PC-3 (cell line): ENCODE data around the gene NPW. TPM values are rescaled to one million over a fixed set of nuclear protein-coding genes. Genes with fewer than 3 reads are reported as not detected.

ENCODE experiments used
- ATAC-seq: fragments of 200-7000 bp; cut with Tn5 transposase; 2 replicates; pipeline ENCODE4 v1.9.1; 2020; ENCODE audit warnings: mild to moderate bottlenecking, moderate library complexity
- BruUV-seq: library from RNA; stranded (reverse); fragments of 400-500 nt; replicated peaks from 2 replicates; lab custom pipeline; 2021; lab: Mats Ljungman, UMichigan
- CTCF ChIA-PET: fragments of 300-600 bp; sonication (Branson Sonifier 250); formaldehyde crosslinking; loops from one replicate; lab custom pipeline; 2022; ENCODE audit warnings: antibody characterized with exemption; lab: Charles Lee
- POLR2A ChIA-PET: fragments of 300-600 bp; sonication (Branson Sonifier 250); formaldehyde crosslinking; loops from one replicate; lab custom pipeline; 2022; ENCODE audit warnings: antibody characterized with exemption; ENCODE audit not compliant: unreplicated experiment; lab: Charles Lee
- DNase-seq: peaks from one replicate; pipeline ENCODE4 v3.0.0-alpha.2; 2015
- H2AFZ ChIP-seq: fragments of 300-600 bp; sonication (generic); 2 replicates; pipeline ENCODE4 v1.6.0; 2016; ENCODE audit warnings: antibody characterized with exemption, low read length
- H3F3A ChIP-seq: fragments of 300-600 bp; sonication (generic); one replicate; pipeline ENCODE4 v1.6.0; 2017; ENCODE audit warnings: antibody characterized with exemption, low read length, control low read depth, mild to moderate bottlenecking; ENCODE audit not compliant: unreplicated experiment
- H3K27ac ChIP-seq: fragments of 300-600 bp; sonication (generic); 2 replicates; pipeline ENCODE4 v1.5.1; 2016; ENCODE audit warnings: mild to moderate bottlenecking, low read length
- H3K27me3 ChIP-seq: fragments of 300-600 bp; sonication (generic); 2 replicates; pipeline ENCODE4 v1.6.1; 2016; ENCODE audit warnings: low read length, mixed read lengths
- H3K36me3 ChIP-seq: fragments of 300-600 bp; sonication (generic); 2 replicates; pipeline ENCODE4 v1.6.1; 2016; ENCODE audit warnings: low read depth, mixed run types, low read length, mixed read lengths
- H3K4me1 ChIP-seq: fragments of 300-600 bp; sonication (generic); 2 replicates; pipeline ENCODE4 v1.5.1; 2016; ENCODE audit warnings: low read length; ENCODE audit not compliant: insufficient read depth
- H3K4me2 ChIP-seq: fragments of 300-600 bp; sonication (generic); 2 replicates; pipeline ENCODE4 v1.6.0; 2016; ENCODE audit warnings: low read length
- H3K4me3 ChIP-seq: fragments of 300-600 bp; sonication (generic); 2 replicates; pipeline ENCODE4 v1.5.1; 2016; ENCODE audit warnings: mild to moderate bottlenecking, low read length, mixed read lengths
- H3K79me2 ChIP-seq: fragments of 300-600 bp; sonication (generic); 2 replicates; pipeline ENCODE4 v1.6.1; 2017; ENCODE audit warnings: low read length, mixed read lengths
- H3K9ac ChIP-seq: fragments of 300-600 bp; sonication (generic); 2 replicates; pipeline ENCODE4 v1.6.0; 2016; ENCODE audit warnings: mild to moderate bottlenecking, low read length
- H3K9me2 ChIP-seq: fragments of 300-600 bp; sonication (generic); replicated peaks from 2 replicates; pipeline ENCODE4 v1.6.1; 2016; ENCODE audit warnings: mixed run types, low read length, mixed read lengths
- H3K9me3 ChIP-seq: fragments of 300-600 bp; sonication (generic); 2 replicates; pipeline ENCODE4 v1.6.1; 2016; ENCODE audit warnings: low read length, mixed read lengths
- H4K20me1 ChIP-seq: fragments of 300-600 bp; sonication (generic); 2 replicates; pipeline ENCODE4 v1.6.1; 2016; ENCODE audit warnings: low read length, mixed read lengths
- EZH2 ChIP-seq: fragments of 300-600 bp; sonication (generic); IDR thresholded peaks from one replicate; pipeline ENCODE4 v1.6.1; 2017; ENCODE audit warnings: antibody characterized with exemption, mild to moderate bottlenecking, low read length; ENCODE audit not compliant: unreplicated experiment
- EZH2phosphoT487 ChIP-seq: fragments of 300-600 bp; sonication (generic); IDR thresholded peaks from 2 replicates; pipeline ENCODE4 v1.6.1; 2018; ENCODE audit warnings: mild to moderate bottlenecking, antibody characterized with exemption, low read length, borderline replicate concordance
- intact Hi-C: fragments of 100-400 bp; cut with micrococcal nuclease; formaldehyde crosslinking; loops from 2 replicates; pipeline ENCODE4 v1.9.0; 2023
- total RNA-seq: library from RNA; depleted of rRNA; stranded (reverse); fragments of >200 nt; gene quantifications from 2 replicates; pipeline ENCODE4 v1.2.3, GENCODE V29; 2014
- TF ChIP-seq, protein P1 (sequence below): fragments of 300-600 bp; sonication (generic); conservative IDR thresholded peaks from 2 replicates; pipeline ENCODE4 v1.5.1; 2017; ENCODE audit warnings: antibody characterized with exemption, low read depth, mild to moderate bottlenecking, low read length

The NPW gene
- total RNA-seq, 1 experiment from 2014 or later: 3.8 TPM

GRCh38 chr16:2054543-2055245, 35.1 kb downstream of the NPW start:
- no peak for ATAC-seq
- intact Hi-C loops: no loop called here
- Histone ChIP-seq H3K79me2 (peaks cover under 1% of the 10 kb centered on the region), H4K20me1 (no peaks in the 10 kb centered on the region), H3K9ac (no peak overlapping the region), H3K9me3 (no peaks in the 10 kb centered on the region), H3K4me2 (no peak overlapping the region), H3F3A (no peaks in the 10 kb centered on the region), H3K4me3 (no peak overlapping the region), H3K9me2 (no peaks in the 10 kb centered on the region), H3K4me1 (no peaks in the 10 kb centered on the region), H3K36me3 (no peaks in the 10 kb centered on the region; the same call in 1 of the 2 replicates), H2AFZ (no peak overlapping the region), H3K27ac (no peak overlapping the region), H3K27me3 (no peaks in the 10 kb centered on the region)
- DNase-seq: no peak
- POLR2A ChIA-PET: no interaction called here
- no TSS peak for BruUV-seq
- CTCF ChIA-PET: no interaction called here
- TF ChIP-seq EZH2 (no peak), EZH2phosphoT487 (no peak)
- TF ChIP-seq, protein P1, sequence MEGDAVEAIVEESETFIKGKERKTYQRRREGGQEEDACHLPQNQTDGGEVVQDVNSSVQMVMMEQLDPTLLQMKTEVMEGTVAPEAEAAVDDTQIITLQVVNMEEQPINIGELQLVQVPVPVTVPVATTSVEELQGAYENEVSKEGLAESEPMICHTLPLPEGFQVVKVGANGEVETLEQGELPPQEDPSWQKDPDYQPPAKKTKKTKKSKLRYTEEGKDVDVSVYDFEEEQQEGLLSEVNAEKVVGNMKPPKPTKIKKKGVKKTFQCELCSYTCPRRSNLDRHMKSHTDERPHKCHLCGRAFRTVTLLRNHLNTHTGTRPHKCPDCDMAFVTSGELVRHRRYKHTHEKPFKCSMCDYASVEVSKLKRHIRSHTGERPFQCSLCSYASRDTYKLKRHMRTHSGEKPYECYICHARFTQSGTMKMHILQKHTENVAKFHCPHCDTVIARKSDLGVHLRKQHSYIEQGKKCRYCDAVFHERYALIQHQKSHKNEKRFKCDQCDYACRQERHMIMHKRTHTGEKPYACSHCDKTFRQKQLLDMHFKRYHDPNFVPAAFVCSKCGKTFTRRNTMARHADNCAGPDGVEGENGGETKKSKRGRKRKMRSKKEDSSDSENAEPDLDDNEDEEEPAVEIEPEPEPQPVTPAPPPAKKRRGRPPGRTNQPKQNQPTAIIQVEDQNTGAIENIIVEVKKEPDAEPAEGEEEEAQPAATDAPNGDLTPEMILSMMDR: no peak

GRCh38 chr16:2056077-2056476, 36.5 kb downstream of the NPW start:
- Histone ChIP-seq H4K20me1 (no peaks in the 10 kb centered on the region), H2AFZ (no peak overlapping the region), H3K27ac (no peak overlapping the region), H3K79me2 (no peaks in the 10 kb centered on the region), H3K4me1 (no peaks in the 10 kb centered on the region), H3K36me3 (no peaks in the 10 kb centered on the region; the same call in 1 of the 2 replicates), H3K4me2 (no peak overlapping the region), H3F3A (no peaks in the 10 kb centered on the region), H3K9me2 (no peaks in the 10 kb centered on the region), H3K4me3 (no peak overlapping the region), H3K9me3 (no peaks in the 10 kb centered on the region), H3K27me3 (no peaks in the 10 kb centered on the region), H3K9ac (no peak overlapping the region)
- BruUV-seq: no TSS peak
- TF ChIP-seq EZH2: no peak
- TF ChIP-seq, protein P1: peak; percentile 46
- ChIA-PET CTCF (interaction anchor here (0.6 to 1.7 kb wide), 3 partner anchors 28 to 85 kb away, joined by 3 to 4 read pairs (median 4); no protein-coding TSS in a partner anchor), POLR2A (no interaction called here)
- ATAC-seq (peak; percentile 46), DNase-seq (peak; percentile 15)
- intact Hi-C loops: loop anchor here (2.0 kb wide), 1 partner anchor 33 kb away; no protein-coding TSS in a partner anchor
